GM19035 (cell line): ENCODE measurements around the gene NLGN1.

Experiments used
- ATAC-seq: cut with Tn5 transposase; IDR thresholded peaks from one replicate; pipeline ENCODE4 v1.9.1; 2021; ENCODE audit not compliant: unreplicated experiment

NLGN1 gene

DNA sequence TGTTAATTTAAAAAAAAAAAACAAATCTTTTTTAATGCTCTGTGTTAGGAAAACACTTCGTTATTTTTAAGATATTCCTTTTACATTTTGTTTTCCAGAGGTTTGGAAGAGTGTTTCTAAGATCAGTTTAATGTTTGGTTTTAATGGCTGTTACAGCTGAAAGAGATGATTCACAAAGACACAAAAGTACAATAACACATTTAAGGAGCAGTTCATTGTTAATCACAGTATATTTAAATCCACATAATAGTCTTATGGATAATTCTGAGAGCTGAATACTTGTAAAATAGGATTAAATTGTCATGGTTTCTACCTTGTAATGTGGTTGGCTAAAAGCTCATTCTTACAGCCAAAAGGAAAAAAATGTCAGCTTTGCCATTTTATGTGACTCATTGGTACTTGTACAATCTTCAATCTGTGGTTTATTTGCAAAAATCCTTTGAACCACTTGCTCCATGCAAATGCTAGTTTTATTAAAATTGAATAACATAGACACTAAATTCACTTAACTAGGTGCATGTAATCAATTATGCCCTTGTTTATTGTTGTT lies 426.4 kb downstream of the NLGN1 start:
- ATAC-seq: no peak

- no peak for ATAC-seq
These were observed 428.2 kb downstream of the NLGN1 start for GRCh38 chr3:173825730-173826129.

DNA sequence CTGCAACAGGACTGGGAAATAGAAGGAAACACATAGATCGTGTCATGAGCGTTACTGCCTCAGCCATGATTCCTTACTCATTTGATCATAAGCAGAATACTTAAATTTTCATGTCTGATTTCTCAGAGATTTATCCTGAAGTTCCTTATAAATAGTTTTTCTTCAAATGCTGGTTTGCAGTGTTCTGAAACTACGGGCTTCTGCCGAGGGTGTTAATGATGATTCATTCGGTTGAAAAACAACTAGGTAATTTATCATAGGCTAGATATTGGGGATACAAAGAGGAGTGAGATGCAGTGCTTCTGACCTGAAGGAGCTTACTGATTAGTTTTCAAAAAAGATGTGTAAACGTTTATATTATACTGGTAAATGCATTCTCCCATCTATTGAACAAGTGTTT lies 428.9 kb downstream of the NLGN1 start:
- ATAC-seq: no peak

GRCh38 chr3:173826901-173827609 lies 429.5 kb downstream of the NLGN1 start:
- no peak for ATAC-seq

DNA sequence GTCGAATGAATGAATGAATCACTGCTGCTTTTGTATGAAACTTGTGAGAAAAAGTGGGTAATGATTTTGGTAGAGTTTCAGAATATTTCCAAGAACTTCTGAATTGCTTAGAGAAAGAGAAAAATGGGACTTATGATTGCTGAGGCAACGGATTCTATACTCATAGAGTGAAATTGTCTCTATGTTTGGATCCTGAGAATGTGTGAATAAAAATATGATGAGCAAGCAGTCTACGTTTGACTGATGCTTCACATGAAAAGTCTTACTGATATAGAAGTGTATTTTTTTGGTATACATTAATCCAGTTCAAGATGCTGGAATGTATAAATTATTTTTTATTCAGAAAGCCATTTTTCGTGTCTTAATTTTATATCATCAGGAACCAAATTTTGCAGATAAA lies 441.1 kb downstream of the NLGN1 start:
- no peak for ATAC-seq

DNA sequence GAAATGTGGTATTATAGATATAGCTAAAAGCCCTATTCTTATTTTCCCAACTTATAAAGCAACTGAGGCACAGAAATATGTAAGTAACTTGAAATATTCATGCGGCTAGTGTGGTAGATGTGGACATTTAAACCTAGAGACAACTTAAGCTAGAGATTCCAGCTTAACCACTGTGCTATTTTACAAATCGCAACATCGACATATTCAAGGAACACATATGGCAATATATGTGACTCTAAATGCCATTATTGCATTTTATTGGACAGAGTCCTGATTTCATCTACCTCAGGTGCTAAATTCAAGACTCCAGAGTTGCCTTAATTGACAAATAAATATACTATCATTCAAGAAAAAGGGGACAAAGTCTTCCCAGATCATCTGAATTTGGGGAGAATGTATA lies 442.3 kb downstream of the NLGN1 start:
- ATAC-seq: no peak

DNA sequence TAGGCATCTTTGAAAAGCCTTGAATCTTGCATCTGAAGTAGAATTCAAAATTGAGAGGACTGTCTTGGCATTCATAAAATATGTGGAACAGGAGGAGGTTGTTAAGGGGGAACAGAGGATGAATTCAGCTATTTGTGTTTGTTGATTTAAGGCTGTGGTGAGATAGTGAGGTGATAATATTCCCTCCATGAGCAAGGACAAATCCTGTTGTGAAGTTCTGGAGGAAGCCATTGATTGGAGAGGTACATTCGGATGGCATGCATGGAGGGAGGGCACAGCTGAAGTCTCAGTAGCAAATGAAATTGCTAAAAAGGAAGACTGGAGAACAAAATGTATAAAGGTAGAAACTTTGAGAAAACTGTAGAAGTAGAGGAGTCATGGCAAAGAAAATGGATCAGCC lies 443.8 kb downstream of the NLGN1 start:
- no peak for ATAC-seq

DNA sequence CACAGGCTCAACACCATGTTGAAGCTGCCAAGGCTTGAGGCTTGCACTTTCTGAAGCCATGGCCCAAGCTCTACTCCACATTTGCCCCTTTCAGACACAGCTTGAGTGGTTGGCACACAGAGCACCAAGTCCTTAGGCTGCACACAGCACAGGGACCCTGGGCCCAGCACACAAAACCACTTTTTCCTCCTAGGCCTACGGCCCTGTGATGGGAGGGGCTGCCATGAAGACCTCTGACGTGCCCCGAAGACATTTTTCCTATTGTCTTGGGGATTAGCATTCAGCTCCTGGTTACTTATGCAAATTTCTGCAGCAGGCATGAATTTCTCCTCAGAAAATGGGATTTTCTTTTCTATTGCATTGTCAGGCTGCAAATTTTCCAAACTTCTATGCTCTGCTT lies 445.5 kb downstream of the NLGN1 start:
- no peak for ATAC-seq

DNA sequence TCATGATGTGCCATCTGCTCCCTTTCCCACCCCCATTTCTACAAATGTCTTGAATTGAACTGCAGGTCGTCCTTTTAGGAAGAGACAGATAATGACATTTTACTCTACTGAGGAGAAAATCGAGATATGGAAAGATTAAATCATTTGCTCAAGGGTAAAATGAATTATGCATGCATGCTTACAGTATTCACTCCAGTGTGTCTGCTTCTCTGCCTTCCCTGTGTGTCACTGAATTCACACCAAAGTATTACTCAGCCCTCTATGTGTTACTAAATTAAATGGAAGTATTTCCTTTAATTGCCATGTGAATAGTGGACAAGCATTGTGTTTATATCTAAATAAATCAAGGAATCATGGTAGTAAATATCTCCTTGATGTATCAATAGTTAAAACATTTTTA lies 449.0 kb downstream of the NLGN1 start:
- no peak for ATAC-seq

GRCh38 chr3:173849489-173849888 lies 451.9 kb downstream of the NLGN1 start:
- ATAC-seq: no peak

DNA sequence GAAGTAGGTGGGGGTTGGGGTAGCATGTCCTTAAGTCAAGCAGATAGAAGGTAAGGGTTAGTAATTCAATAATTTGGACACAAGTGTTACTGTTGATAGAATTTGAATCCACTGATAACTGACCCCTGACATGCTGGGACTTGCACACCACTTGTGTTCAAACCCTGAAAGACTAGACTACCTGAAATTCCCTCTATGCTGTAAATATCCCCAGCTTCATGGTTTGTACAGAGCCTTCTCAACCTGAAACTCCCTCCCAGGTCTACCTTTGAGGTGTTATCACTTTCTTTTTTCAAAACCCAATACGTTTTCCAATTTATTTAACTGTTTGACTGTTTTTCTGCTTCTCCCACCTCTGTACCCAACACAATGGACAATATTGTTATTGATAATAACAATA lies 459.6 kb downstream of the NLGN1 start:
- no peak for ATAC-seq

DNA sequence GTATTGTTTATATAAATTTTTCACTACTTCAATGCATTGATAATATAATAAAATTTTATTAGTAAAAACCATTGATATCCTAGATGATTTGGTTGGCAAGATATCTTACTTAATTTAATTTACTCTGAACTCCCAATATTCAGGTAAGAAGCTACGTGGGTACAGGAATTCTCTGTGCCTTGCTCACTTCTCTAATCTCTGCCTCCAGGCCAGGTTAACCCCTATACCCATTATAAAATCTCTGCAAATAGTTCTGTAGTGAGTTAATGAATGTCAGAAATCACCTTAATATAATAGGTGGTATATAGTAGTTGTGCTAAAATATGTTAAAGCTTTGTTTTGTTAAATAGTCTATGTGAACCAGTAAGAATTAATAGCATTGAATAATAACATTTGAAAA lies 465.2 kb downstream of the NLGN1 start:
- ATAC-seq: no peak

DNA sequence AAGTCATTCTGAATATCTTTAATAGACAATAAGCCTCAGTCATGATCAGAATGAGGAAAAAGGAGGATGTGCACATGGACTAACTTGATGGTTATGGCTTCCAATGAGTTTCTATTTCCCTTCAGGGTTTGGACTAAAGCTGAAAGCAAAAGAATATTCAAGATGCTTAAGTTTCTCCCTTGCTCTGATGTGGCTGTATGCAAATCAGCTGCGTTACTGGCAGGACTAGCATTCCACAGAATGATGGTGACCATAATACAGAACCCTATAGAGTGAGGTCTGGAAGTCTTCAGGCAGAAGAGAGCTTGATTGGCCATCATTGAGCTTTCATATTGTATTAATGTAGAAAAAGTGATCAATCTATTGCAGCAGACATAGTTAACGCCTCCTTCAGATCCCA lies 466.0 kb downstream of the NLGN1 start:
- ATAC-seq: no peak

DNA sequence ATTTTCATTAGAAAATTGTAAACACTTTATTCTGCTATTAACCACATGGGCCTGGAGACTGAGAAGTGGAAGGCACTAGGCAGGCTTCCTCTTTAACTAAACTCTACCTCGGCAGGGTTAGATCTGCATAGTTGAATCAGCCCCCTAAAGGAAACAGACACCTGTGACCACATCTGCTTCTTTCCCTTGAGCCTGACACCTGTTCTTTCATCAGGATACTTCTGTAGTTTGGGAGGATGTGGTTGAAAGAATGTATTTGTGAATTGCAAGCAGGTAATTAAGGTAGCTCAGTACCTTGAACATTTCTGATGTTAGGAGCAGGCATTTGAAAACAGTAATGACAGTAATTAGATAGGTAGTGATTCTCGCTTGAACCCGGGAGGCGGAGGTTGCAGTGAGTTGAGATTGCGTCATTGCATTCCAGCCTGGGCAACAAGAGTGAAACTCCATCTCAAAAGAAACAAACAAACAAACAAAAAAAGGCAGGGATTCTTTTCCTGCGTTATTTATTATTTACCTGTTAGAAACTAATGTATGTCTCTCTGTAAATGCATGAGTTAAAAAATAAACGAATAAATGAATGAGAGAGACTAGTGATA lies 468.5 kb downstream of the NLGN1 start:
- no peak for ATAC-seq

DNA sequence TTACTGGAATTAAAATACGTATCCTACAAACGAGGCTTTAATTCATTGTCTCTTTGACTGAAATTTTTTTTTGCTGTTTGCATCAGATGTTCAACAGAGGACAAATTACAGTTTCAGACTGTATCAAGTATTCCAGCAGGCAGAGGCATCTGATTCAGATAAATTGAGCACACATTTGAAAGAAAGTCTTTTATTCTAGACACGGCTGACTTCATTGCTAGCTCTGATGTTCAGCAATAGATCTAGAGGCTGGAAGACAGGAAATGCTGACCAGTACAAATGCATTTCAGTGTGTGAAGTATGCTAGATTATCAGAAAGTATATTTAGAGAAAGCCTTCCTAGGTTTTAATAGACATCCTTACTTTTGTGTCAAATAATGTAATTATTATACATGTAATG lies 472.2 kb downstream of the NLGN1 start:
- no peak for ATAC-seq

DNA sequence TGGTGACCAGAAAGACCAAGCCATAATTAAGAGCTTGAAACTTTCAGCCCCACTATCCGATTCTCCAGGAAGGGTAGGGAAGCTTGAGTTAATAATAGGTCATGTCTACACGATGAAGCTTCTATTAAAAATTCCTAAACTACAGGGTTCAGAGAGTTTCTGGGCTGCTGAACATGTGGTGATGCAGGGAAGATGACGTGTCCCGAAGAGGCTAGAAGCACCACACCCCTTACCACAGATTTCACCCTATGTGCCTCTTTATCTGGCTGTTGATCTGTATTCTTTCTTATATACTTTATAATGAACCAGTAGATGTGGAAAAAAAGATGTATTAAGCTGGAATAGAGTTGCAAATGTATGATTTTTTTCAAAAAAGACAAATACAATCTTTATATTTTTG lies 473.4 kb downstream of the NLGN1 start:
- no peak for ATAC-seq

- no peak for ATAC-seq
These were observed 478.2 kb downstream of the NLGN1 start for GRCh38 chr3:173875790-173876189.

DNA sequence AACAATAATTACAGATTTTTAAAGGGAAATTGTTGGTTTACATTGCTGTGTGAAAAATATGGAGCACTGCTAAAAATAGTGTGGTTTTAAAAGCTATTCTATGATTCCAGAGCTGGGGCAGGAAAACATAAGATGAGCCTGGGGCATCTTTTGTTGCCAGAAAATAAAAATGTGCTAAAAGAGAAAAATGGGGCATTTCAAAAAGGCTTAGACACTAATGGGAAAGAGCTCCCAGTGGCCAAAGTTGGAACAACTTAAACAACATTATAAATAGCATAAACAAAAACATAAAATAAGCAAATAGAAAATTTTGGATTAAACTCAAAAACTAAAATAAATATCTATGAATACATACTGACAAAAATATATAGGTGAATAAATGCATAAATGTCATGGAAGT lies 478.9 kb downstream of the NLGN1 start:
- no peak for ATAC-seq

GRCh38 chr3:173887888-173888287 lies 490.3 kb downstream of the NLGN1 start:
- no peak for ATAC-seq

- ATAC-seq: no peak
These were observed 492.1 kb downstream of the NLGN1 start for GRCh38 chr3:173889596-173889995.

- no peak for ATAC-seq
These were observed 492.5 kb downstream of the NLGN1 start for GRCh38 chr3:173890091-173890490.

- no peak for ATAC-seq
These were observed 493.9 kb downstream of the NLGN1 start for GRCh38 chr3:173891272-173892100.
